ENCODE measurements around the gene ERVFRD-1. TPM values are rescaled to one million over a fixed set of nuclear protein-coding genes. Genes with fewer than 3 reads are reported as not detected.

ERVFRD-1 gene, protein sequence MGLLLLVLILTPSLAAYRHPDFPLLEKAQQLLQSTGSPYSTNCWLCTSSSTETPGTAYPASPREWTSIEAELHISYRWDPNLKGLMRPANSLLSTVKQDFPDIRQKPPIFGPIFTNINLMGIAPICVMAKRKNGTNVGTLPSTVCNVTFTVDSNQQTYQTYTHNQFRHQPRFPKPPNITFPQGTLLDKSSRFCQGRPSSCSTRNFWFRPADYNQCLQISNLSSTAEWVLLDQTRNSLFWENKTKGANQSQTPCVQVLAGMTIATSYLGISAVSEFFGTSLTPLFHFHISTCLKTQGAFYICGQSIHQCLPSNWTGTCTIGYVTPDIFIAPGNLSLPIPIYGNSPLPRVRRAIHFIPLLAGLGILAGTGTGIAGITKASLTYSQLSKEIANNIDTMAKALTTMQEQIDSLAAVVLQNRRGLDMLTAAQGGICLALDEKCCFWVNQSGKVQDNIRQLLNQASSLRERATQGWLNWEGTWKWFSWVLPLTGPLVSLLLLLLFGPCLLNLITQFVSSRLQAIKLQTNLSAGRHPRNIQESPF
- total RNA-seq: not detected in 2 replicates

DNA sequence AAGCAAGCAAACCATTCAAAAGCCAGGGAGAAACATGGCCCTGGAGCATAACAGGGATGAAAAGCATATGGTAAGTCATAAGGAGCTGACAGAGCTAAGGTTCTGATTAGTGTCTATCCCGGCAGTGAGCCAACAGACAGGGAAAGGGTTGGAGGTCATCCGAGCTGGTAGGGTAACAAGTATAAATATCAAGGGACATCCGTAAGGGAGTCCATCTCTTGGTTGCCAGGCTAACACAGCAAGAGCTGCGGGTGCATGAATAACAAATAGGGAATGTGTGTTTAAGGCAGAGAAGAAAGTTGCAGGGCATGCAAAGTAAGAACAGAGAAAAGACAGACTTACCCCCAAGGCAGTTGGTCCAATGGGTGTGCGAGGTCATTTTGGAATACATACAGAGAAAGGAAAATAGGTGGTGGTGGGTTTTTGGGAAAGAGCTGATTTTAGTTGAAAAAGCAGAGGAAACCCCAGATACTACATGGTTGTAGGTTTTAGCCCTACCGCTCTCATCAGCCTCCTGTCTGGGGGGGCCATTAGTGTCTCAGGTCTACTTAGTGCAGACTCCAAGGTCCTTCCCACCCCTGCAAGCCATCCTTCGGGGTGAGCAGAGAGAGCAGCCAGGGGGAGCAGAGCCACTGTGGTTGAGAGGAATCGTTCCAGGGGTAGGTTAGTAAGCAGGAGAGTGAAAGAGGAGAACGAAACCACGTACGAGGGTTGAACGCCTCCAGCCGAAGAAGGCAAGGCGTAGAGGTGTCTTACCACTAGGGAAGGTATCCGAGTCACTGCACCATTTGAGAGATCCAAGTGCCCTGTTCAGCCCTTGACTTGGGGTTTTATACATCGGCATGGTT lies at the start of gene ERVFRD-1:
Gene ERVFRD-1 (minus strand): TSS at position 805 of the 848 bp plus-strand sequence. CDS start 6,415 bp downstream, outside the sequence.

DNA sequence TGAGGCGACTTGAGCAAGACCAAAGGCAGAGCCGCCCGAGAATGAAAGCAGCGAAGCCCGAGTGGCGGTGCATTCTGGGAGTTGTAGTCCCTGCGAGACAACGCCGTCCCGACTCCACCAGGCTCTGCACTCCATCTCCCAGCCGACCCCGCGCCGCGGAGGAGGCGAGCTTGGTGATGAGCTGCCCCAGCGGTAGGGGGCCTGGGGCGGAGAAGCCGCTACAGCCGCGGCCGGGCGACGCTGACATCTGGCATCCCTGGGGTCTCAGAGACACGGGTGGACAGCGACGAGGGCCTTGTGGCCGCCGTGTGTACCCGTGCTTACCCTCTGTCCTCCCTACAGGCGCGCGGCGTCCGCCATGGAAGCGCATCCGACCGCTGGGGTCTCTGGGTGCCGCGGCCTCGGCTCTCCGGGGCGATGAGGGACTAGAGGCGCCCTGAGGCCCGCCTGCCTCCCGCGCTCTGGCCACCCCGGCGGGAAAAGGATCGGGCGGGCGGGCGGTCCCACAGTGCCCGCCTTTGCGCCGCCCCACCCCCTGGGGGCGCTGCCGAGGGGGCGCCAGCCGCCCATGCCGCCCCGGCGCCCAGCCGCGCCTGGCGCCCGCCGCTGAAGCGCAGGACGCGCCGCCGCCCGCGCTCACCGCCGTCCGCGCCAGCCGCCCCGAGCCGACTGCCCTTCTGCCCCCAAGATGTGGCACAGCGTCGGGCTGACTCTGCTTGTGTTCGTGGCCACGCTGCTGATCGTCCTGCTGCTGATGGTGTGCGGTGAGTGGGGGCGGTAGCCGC lies 17.7 kb downstream of the ERVFRD-1 start, which contains the start of gene SMIM13:
Gene SMIM13 (plus strand): TSS at position 209 of the 785 bp plus-strand sequence. CDS start 480 bp downstream, at position 689.

Other genes with a start within 250 kb of the ERVFRD-1 start
- gene GCM2, start 229.7 kb downstream of the ERVFRD-1 start, total RNA-seq: not detected in 2 replicates
- gene SYCP2L, start 224.7 kb downstream of the ERVFRD-1 start, total RNA-seq: not detected in 2 replicates
- 0.38 and 2.8 TPM in 2 replicates for gene ELOVL2, start 67.4 kb downstream of the ERVFRD-1 start, total RNA-seq
- 10.4 and 12.5 TPM in 2 replicates for gene SMIM13, start 17.9 kb downstream of the ERVFRD-1 start, total RNA-seq
- 12.7 and 29.5 TPM in 2 replicates for gene NEDD9, start 120.9 kb upstream of the ERVFRD-1 start, total RNA-seq